ENCODE data around the gene GRAMD4. TPM values are rescaled to one million over a fixed set of nuclear protein-coding genes. Genes with fewer than 3 reads are reported as not detected.

GRAMD4 gene
- total RNA-seq, 1 donor from 2014 or later: 50.6 TPM

GRCh38 chr22:46598224-46598623 lies 22.0 kb upstream of the GRAMD4 start:
- DNase-seq (ENCODE audit: low read depth in 2 of 2): no peak

- no peak for DNase-seq (ENCODE audit: low read depth in 2 of 2)
Measured at GRCh38 chr22:46598737-46599424, 21.3 kb upstream of the GRAMD4 start.

- no peak for DNase-seq (ENCODE audit: low read depth in 2 of 2)
Measured at GRCh38 chr22:46600273-46600796, 19.9 kb upstream of the GRAMD4 start.

- no peak for DNase-seq (ENCODE audit: low read depth in 2 of 2)
Measured at GRCh38 chr22:46602025-46602424, 18.2 kb upstream of the GRAMD4 start.

GRCh38 chr22:46604306-46604690 lies 15.9 kb upstream of the GRAMD4 start:
- DNase-seq (ENCODE audit: low read depth in 2 of 2): no peak

- DNase-seq (ENCODE audit: low read depth in 2 of 2): no peak
Measured at GRCh38 chr22:46605117-46605516, 15.1 kb upstream of the GRAMD4 start.

- no peak for DNase-seq (ENCODE audit: low read depth in 2 of 2)
Measured at GRCh38 chr22:46606886-46607285, 13.3 kb upstream of the GRAMD4 start.

- DNase-seq (ENCODE audit: low read depth in 2 of 2): no peak
Measured at GRCh38 chr22:46607483-46608114, 12.6 kb upstream of the GRAMD4 start.

GRCh38 chr22:46609175-46609690 lies 11.0 kb upstream of the GRAMD4 start:
- no peak for DNase-seq (ENCODE audit: low read depth in 2 of 2)

GRCh38 chr22:46609724-46610201 lies 10.4 kb upstream of the GRAMD4 start:
- no peak for DNase-seq (ENCODE audit: low read depth in 2 of 2)

GRCh38 chr22:46610356-46610755 lies 9.8 kb upstream of the GRAMD4 start:
- DNase-seq (ENCODE audit: low read depth in 2 of 2): no peak

GRCh38 chr22:46611189-46611588 lies 9.0 kb upstream of the GRAMD4 start:
- no peak for DNase-seq (ENCODE audit: low read depth in 2 of 2)

GRCh38 chr22:46612341-46612903 lies 7.8 kb upstream of the GRAMD4 start:
- DNase-seq (ENCODE audit: low read depth in 2 of 2): no peak

- DNase-seq (ENCODE audit: low read depth in 2 of 2): peak in 1 of 2 donors; percentile 28
Measured at GRCh38 chr22:46612904-46613605, 7.1 kb upstream of the GRAMD4 start.

GRCh38 chr22:46613606-46614021 lies 6.6 kb upstream of the GRAMD4 start:
- DNase-seq (ENCODE audit: low read depth in 2 of 2): peak; percentile 37 to 53

GRCh38 chr22:46614025-46614931 lies 5.9 kb upstream of the GRAMD4 start:
- no peak for DNase-seq (ENCODE audit: low read depth in 2 of 2)

- DNase-seq (ENCODE audit: low read depth in 2 of 2): no peak
Measured at GRCh38 chr22:46617207-46617985, 2.8 kb upstream of the GRAMD4 start.

- no peak for DNase-seq (ENCODE audit: low read depth in 2 of 2)
Measured at GRCh38 chr22:46617986-46618647, 2.1 kb upstream of the GRAMD4 start.

- DNase-seq (ENCODE audit: low read depth in 2 of 2): no peak
Measured at GRCh38 chr22:46618667-46619066, 1.5 kb upstream of the GRAMD4 start.
